CD14-positive monocyte (primary cell): Measurements from ENCODE around the gene PLD1. TPM values are rescaled to one million over a fixed set of nuclear protein-coding genes. Genes with fewer than 3 reads are reported as not detected.

Source experiments
- DNase-seq, 3 donors: peaks; one replicate each; pipeline ENCODE4 v3.0.0-alpha.2; 2011 to 2022
- H2AFZ ChIP-seq: 2 replicates; pipeline ENCODE4 v1.6.0; 2012; ENCODE audit warnings: mild to moderate bottlenecking, low read depth, low read length, inconsistent platforms; ENCODE audit not compliant: insufficient read depth, poor library complexity, severe bottlenecking
- H3K27ac ChIP-seq, 2 donors: 1 replicate in 1 of 2; 2 replicates in 1 of 2; pipeline ENCODE4 v1.5.1; 2012 to 2013; ENCODE audit warnings: low read length in 2 of 2, control low read depth in 1 of 2, inconsistent platforms in 1 of 2, low read depth in 1 of 2, mild to moderate bottlenecking in 1 of 2
- H3K27me3 ChIP-seq, 2 donors: one replicate each; pipeline versions ENCODE4 v1.6.0 to v1.6.1; 2011 to 2013; ENCODE audit warnings: low read length in 2 of 2; ENCODE audit not compliant: control insufficient read depth in 2 of 2, insufficient read depth in 2 of 2
- H3K36me3 ChIP-seq, 2 donors: replicated peaks in 1 of 2; 1 replicate in 1 of 2; 2 replicates in 1 of 2; pipeline versions ENCODE4 v1.5.1 to v1.6.1; 2012 to 2013; ENCODE audit warnings: low read length in 2 of 2, control low read depth in 1 of 2, inconsistent platforms in 1 of 2, mild to moderate bottlenecking in 1 of 2; ENCODE audit not compliant: insufficient read depth in 2 of 2, control insufficient read depth in 1 of 2
- H3K4me1 ChIP-seq, 2 donors: 1 replicate in 1 of 2; 2 replicates in 1 of 2; pipeline versions ENCODE4 v1.5.1 to v1.6.1; 2012 to 2013; ENCODE audit warnings: low read length in 2 of 2, control low read depth in 1 of 2, inconsistent platforms in 1 of 2, mild to moderate bottlenecking in 1 of 2, moderate library complexity in 1 of 2; ENCODE audit not compliant: insufficient read depth in 2 of 2, control insufficient read depth in 1 of 2
- H3K4me2 ChIP-seq: replicated peaks from 2 replicates; pipeline ENCODE3; 2012; ENCODE audit warnings: low read length, moderate library complexity, mild to moderate bottlenecking; ENCODE audit not compliant: poor library complexity, severe bottlenecking; ENCODE audit errors: extremely low read depth
- H3K4me3 ChIP-seq, 3 experiments: fragments of 200-600 bp in 1 of 3; sonication (generic) in 1 of 3; replicated peaks in 1 of 3; 1 replicate in 2 of 3; 2 replicates in 1 of 3; pipeline ENCODE4 v1.5.1; 2011 to 2013; ENCODE audit warnings: low read length in 3 of 3, mild to moderate bottlenecking in 3 of 3, control low read depth in 2 of 3, low read depth in 2 of 3, inconsistent platforms in 1 of 3, moderate library complexity in 1 of 3
- H3K79me2 ChIP-seq: 2 replicates; pipeline ENCODE4 v1.6.0; 2012; ENCODE audit warnings: mild to moderate bottlenecking, control low read depth, inconsistent platforms, low read length, moderate library complexity; ENCODE audit not compliant: insufficient read depth
- H3K9ac ChIP-seq: 2 replicates; pipeline ENCODE4 v1.6.0; 2017; ENCODE audit warnings: low read length, mild to moderate bottlenecking; ENCODE audit not compliant: insufficient read depth, poor library complexity, severe bottlenecking
- H3K9me3 ChIP-seq, 2 donors: replicated peaks in 1 of 2; 1 replicate in 1 of 2; 2 replicates in 1 of 2; pipeline versions ENCODE4 v1.5.1 to v1.6.1; 2012 to 2013; ENCODE audit warnings: low read length in 2 of 2, control low read depth in 1 of 2; ENCODE audit not compliant: control insufficient read depth in 1 of 2, insufficient read depth in 1 of 2
- H4K20me1 ChIP-seq: 2 replicates; pipeline ENCODE4 v1.6.0; 2012; ENCODE audit warnings: mild to moderate bottlenecking, low read length, control low read depth, moderate library complexity; ENCODE audit not compliant: insufficient read depth
- H3K27ac Mint-ChIP-seq, 7 donors: one replicate each; pipeline ENCODE4 v1.8.0; 2020; ENCODE audit warnings: mild to moderate bottlenecking in 7 of 7, mixed read lengths in 7 of 7, moderate library complexity in 6 of 7, inconsistent platforms in 2 of 7
- H3K27me3 Mint-ChIP-seq, 3 donors: one replicate each; pipeline ENCODE4 v1.8.0; 2021 to 2022; ENCODE audit warnings: low read depth in 3 of 3, mild to moderate bottlenecking in 3 of 3, mixed read lengths in 3 of 3, moderate library complexity in 3 of 3, inconsistent platforms in 1 of 3
- H3K36me3 Mint-ChIP-seq, 2 donors: one replicate each; pipeline ENCODE4 v1.8.0; 2020; ENCODE audit warnings: mixed read lengths in 2 of 2, inconsistent platforms in 1 of 2, mild to moderate bottlenecking in 1 of 2
- H3K4me1 Mint-ChIP-seq: one replicate; pipeline ENCODE4 v1.8.0; 2020; ENCODE audit warnings: mild to moderate bottlenecking, mixed read lengths
- H3K4me3 Mint-ChIP-seq, 2 donors: one replicate each; pipeline ENCODE4 v1.8.0; 2020; ENCODE audit warnings: mild to moderate bottlenecking in 2 of 2, mixed read lengths in 2 of 2, moderate library complexity in 1 of 2
- H3K9me3 Mint-ChIP-seq, 7 donors: one replicate each; pipeline ENCODE4 v1.8.0; 2020 to 2022; ENCODE audit warnings: mixed read lengths in 7 of 7, mild to moderate bottlenecking in 6 of 7, moderate library complexity in 6 of 7, inconsistent platforms in 2 of 7
- CTCF ChIP-seq: fragments of 200-600 bp; IDR thresholded peaks from one replicate; pipeline ENCODE4 v1.8.0; 2022; ENCODE audit warnings: antibody characterized with exemption, mild to moderate bottlenecking
- intact Hi-C, 2 donors: fragments of 100-400 bp; cut with micrococcal nuclease; formaldehyde crosslinking; loops; one replicate each; pipeline versions ENCODE4 v1.15.0 to v1.15.1; 2023
- polyA plus RNA-seq, 3 donors: library from polyadenylated mRNA; depleted of rRNA in 1 of 3; unstranded in 2 of 3; stranded (reverse) in 1 of 3; fragments of 300-500 nt in 2 of 3; fragments of >200 nt in 1 of 3; fragmentation: Illumina TruSeq in 2 of 3; gene quantifications; 1 replicate in 2 of 3; 2 replicates in 1 of 3; pipeline ENCODE4 v1.2.3, GENCODE V29; 2012 to 2021

Gene PLD1
- polyA plus RNA-seq, 3 donors = 5.1 to 7.9 (median 5.8) TPM

GRCh38 chr3:171592786-171593185 lies 217.5 kb downstream of the PLD1 start:
- no peaks in the 10 kb centered on the region for H3K27me3 Mint-ChIP-seq
- H3K36me3 ChIP-seq = no peaks in the 10 kb centered on the region
- H3K9ac ChIP-seq = no peak overlapping the region
- DNase-seq = no peak
- H3K27ac ChIP-seq = no peak overlapping the region
- H3K9me3 ChIP-seq = no peaks in the 10 kb centered on the region
- intact Hi-C loops = no loop called here
- no peaks in the 10 kb centered on the region for H3K79me2 ChIP-seq
- no peak for TF ChIP-seq CTCF
- no peaks in the 10 kb centered on the region for H3K4me1 ChIP-seq
- H2AFZ ChIP-seq = no peak overlapping the region
- peaks cover 3% of the 10 kb centered on the region in 2 donors for H3K36me3 Mint-ChIP-seq
- no peaks in the 10 kb centered on the region for H3K27me3 ChIP-seq
- H3K4me2 ChIP-seq = no peak overlapping the region
- H3K9me3 Mint-ChIP-seq = no peaks in the 10 kb centered on the region
- H3K4me3 ChIP-seq = no peak overlapping the region
- no peak overlapping the region for H3K4me3 Mint-ChIP-seq
- no peaks in the 10 kb centered on the region for H3K4me1 Mint-ChIP-seq
- no peaks in the 10 kb centered on the region for H4K20me1 ChIP-seq
- H3K27ac Mint-ChIP-seq = no peak overlapping the region

GRCh38 chr3:171591070-171591469 lies 219.2 kb downstream of the PLD1 start:
- H3K4me3 Mint-ChIP-seq = no peak overlapping the region
- no peak for TF ChIP-seq CTCF
- H3K4me1 ChIP-seq = no peaks in the 10 kb centered on the region
- DNase-seq = no peak
- no peaks in the 10 kb centered on the region for H3K27me3 ChIP-seq
- no peak overlapping the region for H3K4me3 ChIP-seq
- H2AFZ ChIP-seq = no peak overlapping the region
- H3K9ac ChIP-seq = no peak overlapping the region
- H3K4me1 Mint-ChIP-seq = no peaks in the 10 kb centered on the region
- no peaks in the 10 kb centered on the region for H4K20me1 ChIP-seq
- H3K9me3 ChIP-seq = peaks cover 3 to 4% of the 10 kb centered on the region in 2 donors
- no peaks in the 10 kb centered on the region for H3K36me3 Mint-ChIP-seq
- H3K36me3 ChIP-seq = no peaks in the 10 kb centered on the region
- H3K27me3 Mint-ChIP-seq = no peaks in the 10 kb centered on the region
- H3K4me2 ChIP-seq = no peak overlapping the region
- H3K9me3 Mint-ChIP-seq = peaks cover 0 to 2% (median 0%) of the 10 kb centered on the region in 7 donors
- no peaks in the 10 kb centered on the region for H3K79me2 ChIP-seq
- H3K27ac ChIP-seq = no peak overlapping the region
- intact Hi-C loops = no loop called here
- H3K27ac Mint-ChIP-seq = no peak overlapping the region
